Neural progenitor cell (in vitro differentiated cells): Measurements from ENCODE around the gene SPC24.

Source experiments
- EZH2 ChIP-seq: fragments of 200-600 bp; sonication (generic); IDR thresholded peaks from 2 replicates; pipeline ENCODE4 v1.6.1; 2017; ENCODE audit warnings: antibody characterized with exemption, mild to moderate bottlenecking, moderate library complexity
- EZH2phosphoT487 ChIP-seq: fragments of 200-600 bp; sonication (generic); IDR thresholded peaks from 2 replicates; pipeline ENCODE4 v1.6.1; 2017; ENCODE audit warnings: antibody characterized with exemption
- TF ChIP-seq, protein P1 (sequence below): fragments of 200-600 bp; sonication (generic); IDR thresholded peaks from 2 replicates; pipeline ENCODE4 v1.5.1; 2017; ENCODE audit warnings: antibody characterized with exemption, mild to moderate bottlenecking

DNA sequence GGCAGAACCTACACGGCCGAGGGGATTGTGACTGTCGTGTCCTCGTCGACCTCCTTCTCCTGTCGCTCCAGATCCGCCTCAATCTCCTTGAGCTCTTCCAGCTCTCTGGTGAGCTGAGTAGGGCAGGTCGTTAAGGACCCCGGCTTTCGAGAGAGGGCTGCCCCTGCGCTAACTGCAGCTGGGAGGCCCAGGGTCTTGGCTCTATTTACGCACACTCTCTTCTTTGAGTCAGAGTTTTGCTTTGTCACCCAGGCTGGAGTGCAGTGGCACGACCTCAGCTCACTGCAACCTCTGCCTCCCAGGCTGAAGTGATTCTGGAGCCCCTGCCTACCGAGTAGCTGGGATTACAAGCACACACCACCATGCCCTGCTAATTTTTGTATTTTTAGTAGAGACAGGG lies 7.6 kb downstream of the SPC24 start:
- TF ChIP-seq, protein P1, sequence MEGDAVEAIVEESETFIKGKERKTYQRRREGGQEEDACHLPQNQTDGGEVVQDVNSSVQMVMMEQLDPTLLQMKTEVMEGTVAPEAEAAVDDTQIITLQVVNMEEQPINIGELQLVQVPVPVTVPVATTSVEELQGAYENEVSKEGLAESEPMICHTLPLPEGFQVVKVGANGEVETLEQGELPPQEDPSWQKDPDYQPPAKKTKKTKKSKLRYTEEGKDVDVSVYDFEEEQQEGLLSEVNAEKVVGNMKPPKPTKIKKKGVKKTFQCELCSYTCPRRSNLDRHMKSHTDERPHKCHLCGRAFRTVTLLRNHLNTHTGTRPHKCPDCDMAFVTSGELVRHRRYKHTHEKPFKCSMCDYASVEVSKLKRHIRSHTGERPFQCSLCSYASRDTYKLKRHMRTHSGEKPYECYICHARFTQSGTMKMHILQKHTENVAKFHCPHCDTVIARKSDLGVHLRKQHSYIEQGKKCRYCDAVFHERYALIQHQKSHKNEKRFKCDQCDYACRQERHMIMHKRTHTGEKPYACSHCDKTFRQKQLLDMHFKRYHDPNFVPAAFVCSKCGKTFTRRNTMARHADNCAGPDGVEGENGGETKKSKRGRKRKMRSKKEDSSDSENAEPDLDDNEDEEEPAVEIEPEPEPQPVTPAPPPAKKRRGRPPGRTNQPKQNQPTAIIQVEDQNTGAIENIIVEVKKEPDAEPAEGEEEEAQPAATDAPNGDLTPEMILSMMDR, result no peak
- no peak for TF ChIP-seq EZH2
- no peak for TF ChIP-seq EZH2phosphoT487
